Activated T-cell treated with anti-CD3 and anti-CD28 coated beads, Interleukin-2, amount 50 U/mL, for 24 hours (primary cell): Measurements from ENCODE around the gene ANXA3.

Experiments used
- DNase-seq: peaks from one replicate; pipeline ENCODE4 v3.0.0-alpha.2; 2020
- H3K27ac Mint-ChIP-seq: 2 replicates; pipeline ENCODE4 v1.8.0; 2020; ENCODE audit warnings: mild to moderate bottlenecking, mixed read lengths
- H3K27me3 Mint-ChIP-seq: 2 replicates; pipeline ENCODE4 v1.8.0; 2020; ENCODE audit warnings: mixed read lengths
- H3K36me3 Mint-ChIP-seq: 2 replicates; pipeline ENCODE4 v1.8.0; 2020; ENCODE audit warnings: low read depth, mixed read lengths
- H3K4me1 Mint-ChIP-seq: 2 replicates; pipeline ENCODE4 v1.8.0; 2020; ENCODE audit warnings: low read depth, mixed read lengths
- H3K4me3 Mint-ChIP-seq: 2 replicates; pipeline ENCODE4 v1.8.0; 2020; ENCODE audit warnings: mild to moderate bottlenecking, moderate library complexity, mixed read lengths
- H3K9me3 Mint-ChIP-seq: 2 replicates; pipeline ENCODE4 v1.8.0; 2020; ENCODE audit warnings: mixed read lengths

ANXA3 gene

GRCh38 chr4:78604988-78605387, 53.4 kb downstream of the ANXA3 start:
- no peaks in the 10 kb centered on the region for H3K36me3 Mint-ChIP-seq
- DNase-seq = no peak
- no peak overlapping the region for H3K27ac Mint-ChIP-seq
- peaks cover 12% of the 10 kb centered on the region for H3K27me3 Mint-ChIP-seq
- H3K9me3 Mint-ChIP-seq = no peaks in the 10 kb centered on the region
- H3K4me1 Mint-ChIP-seq = peaks cover 4% of the 10 kb centered on the region
- H3K4me3 Mint-ChIP-seq = no peak overlapping the region

GRCh38 chr4:78606035-78606434, 54.5 kb downstream of the ANXA3 start:
- DNase-seq = no peak
- no peaks in the 10 kb centered on the region for H3K36me3 Mint-ChIP-seq
- no peak overlapping the region for H3K27ac Mint-ChIP-seq
- H3K27me3 Mint-ChIP-seq = peaks cover 7% of the 10 kb centered on the region
- H3K9me3 Mint-ChIP-seq = no peaks in the 10 kb centered on the region
- peaks cover 13% of the 10 kb centered on the region for H3K4me1 Mint-ChIP-seq
- no peak overlapping the region for H3K4me3 Mint-ChIP-seq

DNA sequence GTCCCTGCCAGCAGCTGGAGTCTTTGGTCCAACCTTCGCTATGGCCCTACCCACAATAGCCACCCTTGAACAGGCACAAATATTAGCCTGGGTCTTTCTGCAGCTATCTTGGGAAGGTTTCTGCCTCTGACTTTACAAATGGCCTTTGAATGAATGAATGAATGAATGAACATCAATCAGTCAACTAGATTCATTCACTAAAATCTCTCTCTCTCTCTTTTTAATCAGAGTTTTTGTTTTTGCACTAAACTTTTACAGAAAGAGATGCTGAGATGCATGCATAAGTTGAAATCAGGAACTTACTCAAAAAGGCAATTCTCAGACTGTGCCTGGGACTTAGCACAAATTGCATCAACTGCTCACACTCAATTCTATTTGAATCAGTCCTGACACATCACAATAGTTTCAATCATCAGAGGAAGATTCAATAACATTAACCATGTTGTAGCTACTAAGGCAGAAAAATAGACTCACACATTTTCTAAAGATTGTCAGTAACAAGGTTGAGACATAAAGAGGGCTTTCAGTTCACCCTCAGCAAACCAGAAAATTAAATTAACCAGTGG, 55.0 kb downstream of the ANXA3 start:
- H3K27me3 Mint-ChIP-seq = peaks cover 7% of the 10 kb centered on the region
- DNase-seq = no peak
- H3K9me3 Mint-ChIP-seq = no peaks in the 10 kb centered on the region
- no peak overlapping the region for H3K4me3 Mint-ChIP-seq
- H3K27ac Mint-ChIP-seq = no peak overlapping the region
- H3K36me3 Mint-ChIP-seq = no peaks in the 10 kb centered on the region
- H3K4me1 Mint-ChIP-seq = peaks cover 18% of the 10 kb centered on the region

- no peaks in the 10 kb centered on the region for H3K36me3 Mint-ChIP-seq
- H3K4me3 Mint-ChIP-seq = no peak overlapping the region
- no peaks in the 10 kb centered on the region for H3K27me3 Mint-ChIP-seq
- peaks cover 34% of the 10 kb centered on the region for H3K4me1 Mint-ChIP-seq
- no peak overlapping the region for H3K27ac Mint-ChIP-seq
- DNase-seq = no peak
- H3K9me3 Mint-ChIP-seq = no peaks in the 10 kb centered on the region
Measured at GRCh38 chr4:78608684-78609083, 57.1 kb downstream of the ANXA3 start.

DNA sequence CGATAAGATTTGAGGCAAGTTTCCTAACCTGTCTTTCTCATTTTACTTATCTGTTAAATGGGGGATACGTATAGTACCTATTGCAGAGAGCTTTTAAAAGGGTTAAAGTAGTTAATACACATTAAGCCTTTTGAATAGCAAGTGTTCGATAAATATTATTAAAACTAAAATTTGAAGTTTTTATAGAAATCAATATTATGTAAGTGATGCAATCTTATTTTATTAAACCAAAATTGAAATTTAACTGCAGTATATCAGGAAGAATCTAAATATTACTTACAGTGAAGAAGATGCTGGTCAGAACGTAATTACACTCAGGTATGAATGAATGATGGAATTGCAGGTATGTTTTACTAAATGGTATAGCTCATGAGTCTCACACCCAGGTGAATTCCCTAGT, 58.0 kb downstream of the ANXA3 start:
- Mint-ChIP-seq H3K36me3 (no peaks in the 10 kb centered on the region), H3K9me3 (no peaks in the 10 kb centered on the region), H3K27ac (no peak overlapping the region), H3K4me3 (no peak overlapping the region), H3K27me3 (no peaks in the 10 kb centered on the region), H3K4me1 (peaks cover 41% of the 10 kb centered on the region)
- no peak for DNase-seq

DNA sequence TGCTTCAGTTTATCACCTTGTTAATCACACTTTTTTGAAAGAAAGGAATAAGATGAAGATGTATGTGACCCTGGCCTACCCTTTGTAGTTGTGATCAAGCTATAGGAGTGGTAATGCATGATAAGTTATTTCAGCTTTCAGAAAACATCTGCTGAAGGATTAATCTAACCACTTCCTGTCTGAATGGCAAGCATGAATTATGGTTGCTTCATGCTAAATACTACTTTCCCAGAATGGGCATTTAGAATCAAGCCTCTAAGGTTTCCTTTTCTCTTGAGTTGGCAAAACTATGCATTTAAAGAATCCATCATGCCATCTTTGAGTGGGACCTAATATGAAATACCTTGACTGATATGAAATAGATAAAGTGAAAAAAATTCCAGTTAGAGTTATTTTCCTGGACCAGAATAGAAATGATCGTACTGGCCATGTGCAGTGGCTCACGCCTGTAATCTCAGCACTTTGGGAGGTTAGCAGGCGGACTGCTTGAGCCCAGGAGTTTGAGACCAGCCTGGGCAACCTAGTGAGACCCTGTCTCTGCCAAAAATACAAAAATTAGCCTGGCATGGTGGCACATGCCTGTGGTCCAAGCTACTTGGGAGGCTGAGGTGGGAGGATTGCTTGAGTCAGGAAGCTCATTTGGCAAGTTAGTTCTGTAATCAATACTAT, 59.1 kb downstream of the ANXA3 start:
- H3K36me3 Mint-ChIP-seq = no peaks in the 10 kb centered on the region
- DNase-seq = no peak
- H3K4me3 Mint-ChIP-seq = no peak overlapping the region
- no peaks in the 10 kb centered on the region for H3K27me3 Mint-ChIP-seq
- H3K9me3 Mint-ChIP-seq = no peaks in the 10 kb centered on the region
- peaks cover 43% of the 10 kb centered on the region for H3K4me1 Mint-ChIP-seq
- H3K27ac Mint-ChIP-seq = peak overlapping the region; percentile 23

DNA sequence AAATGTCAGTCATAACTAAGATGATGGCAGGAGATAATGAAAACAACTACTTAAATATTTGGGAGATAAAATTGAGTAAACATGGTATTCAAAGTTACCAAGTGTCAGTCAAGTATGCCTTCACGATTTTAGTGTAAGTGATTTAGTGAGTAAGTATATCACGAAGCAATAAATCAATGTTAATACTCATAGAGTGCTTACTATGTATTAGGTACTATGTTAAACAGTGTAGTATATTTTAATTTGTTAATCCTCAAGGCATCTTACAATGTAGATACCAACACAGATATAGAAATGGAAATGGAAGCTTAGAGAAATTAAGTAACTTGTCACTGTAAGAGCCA, 59.6 kb downstream of the ANXA3 start:
- Mint-ChIP-seq H3K27ac (peak overlapping the region; percentile 23), H3K9me3 (no peaks in the 10 kb centered on the region), H3K4me1 (peaks cover 43% of the 10 kb centered on the region), H3K36me3 (no peaks in the 10 kb centered on the region), H3K4me3 (no peak overlapping the region), H3K27me3 (no peaks in the 10 kb centered on the region)
- DNase-seq = no peak

DNA sequence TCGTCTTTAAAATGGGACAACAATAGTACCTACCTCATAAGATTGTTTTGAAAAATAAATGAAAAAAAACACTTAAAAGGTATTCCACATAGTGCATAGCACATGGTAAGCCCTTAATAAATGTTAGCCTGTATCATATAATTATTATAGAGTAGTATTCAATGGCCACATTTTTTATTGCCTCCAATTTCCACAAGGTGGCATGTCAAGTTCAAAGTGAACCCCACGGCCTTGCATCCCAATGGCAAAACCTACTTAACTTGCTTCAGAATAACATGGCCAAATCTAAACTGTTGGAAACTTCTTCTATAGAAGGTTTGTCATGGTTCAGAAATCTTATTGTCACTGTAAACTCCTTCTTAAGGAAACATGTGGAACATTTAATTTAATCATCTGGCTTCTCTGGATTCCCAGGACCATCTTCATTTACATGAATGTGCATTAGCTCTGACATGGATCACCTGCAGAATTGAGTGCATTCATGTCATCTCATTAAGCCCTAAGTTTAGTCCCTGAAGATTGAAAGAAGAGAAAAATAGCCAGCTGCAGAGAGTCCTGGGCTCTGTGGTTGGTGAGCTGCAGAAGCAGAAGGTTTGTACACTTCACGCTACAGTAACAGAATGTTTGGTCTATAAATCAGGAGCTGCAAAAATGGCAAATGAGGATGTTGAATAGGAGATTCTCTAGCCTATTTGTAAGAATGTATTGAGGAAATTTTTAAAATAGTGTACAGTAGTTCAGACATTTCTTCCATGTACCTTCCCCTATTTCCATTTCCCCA, 61.0 kb downstream of the ANXA3 start:
- no peak for DNase-seq
- H3K36me3 Mint-ChIP-seq = no peaks in the 10 kb centered on the region
- H3K4me1 Mint-ChIP-seq = peaks cover 44% of the 10 kb centered on the region
- no peaks in the 10 kb centered on the region for H3K27me3 Mint-ChIP-seq
- H3K9me3 Mint-ChIP-seq = no peaks in the 10 kb centered on the region
- no peak overlapping the region for H3K27ac Mint-ChIP-seq
- H3K4me3 Mint-ChIP-seq = no peak overlapping the region

GRCh38 chr4:78613522-78614321, 62.2 kb downstream of the ANXA3 start:
- H3K27me3 Mint-ChIP-seq = no peaks in the 10 kb centered on the region
- no peaks in the 10 kb centered on the region for H3K9me3 Mint-ChIP-seq
- peak overlapping the region; percentile 3 for H3K27ac Mint-ChIP-seq
- H3K4me1 Mint-ChIP-seq = peaks cover 44% of the 10 kb centered on the region
- no peak overlapping the region for H3K4me3 Mint-ChIP-seq
- H3K36me3 Mint-ChIP-seq = no peaks in the 10 kb centered on the region
- DNase-seq = no peak

- no peaks in the 10 kb centered on the region for H3K9me3 Mint-ChIP-seq
- DNase-seq = no peak
- H3K36me3 Mint-ChIP-seq = no peaks in the 10 kb centered on the region
- peaks cover 31% of the 10 kb centered on the region for H3K4me1 Mint-ChIP-seq
- no peak overlapping the region for H3K27ac Mint-ChIP-seq
- no peak overlapping the region for H3K4me3 Mint-ChIP-seq
- H3K27me3 Mint-ChIP-seq = no peaks in the 10 kb centered on the region
Measured at GRCh38 chr4:78616046-78616498, 64.5 kb downstream of the ANXA3 start.

DNA sequence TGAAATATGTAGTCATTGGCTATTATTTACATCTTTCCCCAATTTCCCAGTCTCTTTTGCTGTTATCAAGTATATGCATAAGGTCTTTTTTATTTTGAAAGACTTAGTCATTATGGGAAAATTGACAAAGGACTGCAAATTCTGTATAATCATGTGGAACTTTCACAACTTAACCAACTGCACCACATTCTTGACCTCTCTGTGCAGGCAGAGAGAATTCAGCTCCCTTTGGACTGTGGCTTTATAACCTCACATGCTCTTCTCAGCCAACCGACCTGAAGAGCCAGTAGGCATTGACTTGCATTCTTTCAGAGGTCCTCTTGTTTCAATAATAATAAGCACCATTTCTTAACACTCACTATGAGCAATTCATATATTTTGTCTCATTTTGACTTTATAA, 66.9 kb downstream of the ANXA3 start:
- no peak overlapping the region for H3K4me3 Mint-ChIP-seq
- no peak overlapping the region for H3K27ac Mint-ChIP-seq
- H3K9me3 Mint-ChIP-seq = no peaks in the 10 kb centered on the region
- H3K27me3 Mint-ChIP-seq = no peaks in the 10 kb centered on the region
- H3K4me1 Mint-ChIP-seq = peaks cover 13% of the 10 kb centered on the region
- H3K36me3 Mint-ChIP-seq = no peaks in the 10 kb centered on the region
- DNase-seq = no peak

DNA sequence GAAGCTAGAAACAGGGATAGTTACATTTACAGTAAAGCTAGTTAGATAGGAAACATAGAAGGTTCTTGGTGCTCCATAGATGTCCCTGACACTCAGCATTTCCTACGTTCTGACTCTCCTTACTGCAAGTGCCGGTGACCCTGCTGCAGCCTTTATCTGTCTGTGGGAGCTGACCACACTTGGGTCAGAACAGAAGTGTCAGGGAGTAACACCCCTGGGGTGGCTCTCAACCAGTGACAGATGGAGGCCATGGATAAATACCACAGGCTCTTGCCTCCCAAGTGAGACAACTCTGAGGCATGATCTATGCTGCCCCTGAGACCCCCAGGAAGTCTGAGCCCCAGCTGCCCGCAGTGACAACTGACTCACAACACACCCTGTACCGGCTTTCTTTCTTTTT, 69.8 kb downstream of the ANXA3 start:
- H3K36me3 Mint-ChIP-seq = no peaks in the 10 kb centered on the region
- H3K4me3 Mint-ChIP-seq = no peak overlapping the region
- DNase-seq = no peak
- H3K27me3 Mint-ChIP-seq = no peaks in the 10 kb centered on the region
- no peak overlapping the region for H3K27ac Mint-ChIP-seq
- H3K9me3 Mint-ChIP-seq = no peaks in the 10 kb centered on the region
- peaks cover 3% of the 10 kb centered on the region for H3K4me1 Mint-ChIP-seq

GRCh38 chr4:78622253-78622979, 70.8 kb downstream of the ANXA3 start:
- Mint-ChIP-seq H3K36me3 (no peaks in the 10 kb centered on the region), H3K4me1 (peaks cover 4% of the 10 kb centered on the region), H3K9me3 (no peaks in the 10 kb centered on the region), H3K27ac (no peak overlapping the region), H3K27me3 (no peaks in the 10 kb centered on the region), H3K4me3 (no peak overlapping the region)
- no peak for DNase-seq

DNA sequence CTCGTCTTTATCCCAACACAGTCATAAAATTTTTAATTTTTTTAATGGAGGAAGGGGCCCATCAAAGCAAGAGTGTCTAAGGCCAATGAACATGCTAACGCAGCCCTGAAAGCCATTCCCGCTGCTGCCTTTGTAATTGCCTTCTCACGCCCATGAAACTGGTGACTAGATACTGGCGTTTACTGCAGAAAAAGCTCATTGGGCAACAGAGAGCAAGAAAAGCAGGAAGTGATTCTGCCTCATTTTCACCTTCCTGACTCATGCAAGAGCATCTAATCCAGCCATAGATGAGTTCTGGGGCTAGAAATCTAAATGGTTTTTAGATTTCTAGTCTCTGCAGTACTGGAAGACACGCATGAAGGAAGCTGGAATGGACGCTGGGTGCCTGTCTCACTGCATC, 72.5 kb downstream of the ANXA3 start:
- Mint-ChIP-seq H3K4me1 (peaks cover 14% of the 10 kb centered on the region), H3K9me3 (no peaks in the 10 kb centered on the region), H3K4me3 (no peak overlapping the region), H3K36me3 (no peaks in the 10 kb centered on the region), H3K27ac (no peak overlapping the region), H3K27me3 (no peaks in the 10 kb centered on the region)
- DNase-seq = no peak
